Measurements from ENCODE around the gene CHST12.
"Not testable (repeated sequence)": the region's sequence is repeated elsewhere in the genome, so short reads cannot be mapped to it uniquely, and the experiment has no call there.

The CHST12 gene

GRCh38 chr7:2405201-2405600, 1.8 kb downstream of the CHST12 start:
- DNase-seq = no peak

- no peak for DNase-seq
Measured at GRCh38 chr7:2405601-2406345, 2.4 kb downstream of the CHST12 start.

GRCh38 chr7:2409745-2410414, 6.5 kb downstream of the CHST12 start:
- peak in 1 of 3 experiments; percentile 42 for DNase-seq

- no peak for DNase-seq
Measured at GRCh38 chr7:2411049-2411448, 7.6 kb downstream of the CHST12 start.

- peak in 1 of 3 experiments; percentile 36 for DNase-seq
Measured at GRCh38 chr7:2411815-2412586, 8.6 kb downstream of the CHST12 start.

GRCh38 chr7:2412587-2413201, 9.3 kb downstream of the CHST12 start:
- DNase-seq = no peak

- no peak for DNase-seq
Measured at GRCh38 chr7:2416063-2416462, 12.7 kb downstream of the CHST12 start.

- DNase-seq = no peak
Measured at GRCh38 chr7:2416650-2417049, 13.2 kb downstream of the CHST12 start.

GRCh38 chr7:2417178-2417577, 13.8 kb downstream of the CHST12 start:
- DNase-seq = not testable (repeated sequence)

- DNase-seq = peak in 1 of 3 experiments; percentile 42
Measured at GRCh38 chr7:2417981-2418481, 14.6 kb downstream of the CHST12 start.

- DNase-seq = no peak
Measured at GRCh38 chr7:2420216-2420933, 17.0 kb downstream of the CHST12 start.

GRCh38 chr7:2421943-2422310, 18.5 kb downstream of the CHST12 start:
- no peak for DNase-seq

- DNase-seq = no peak
Measured at GRCh38 chr7:2425749-2426148, 22.3 kb downstream of the CHST12 start.

- DNase-seq = no peak
Measured at GRCh38 chr7:2431260-2431867, 28.0 kb downstream of the CHST12 start.

- no peak for DNase-seq
Measured at GRCh38 chr7:2432910-2433712, 29.7 kb downstream of the CHST12 start.

- DNase-seq = no peak
Measured at GRCh38 chr7:2433713-2434550, 30.5 kb downstream of the CHST12 start.

GRCh38 chr7:2435146-2435545, 31.7 kb downstream of the CHST12 start:
- DNase-seq = no peak

GRCh38 chr7:2436341-2437104, 33.1 kb downstream of the CHST12 start:
- DNase-seq = no peak

- no peak for DNase-seq
Measured at GRCh38 chr7:2437136-2437535, 33.7 kb downstream of the CHST12 start.
